H1 (cell line): ENCODE data around the gene SLC35F1.

Experiments
- CREB1 ChIP-seq: IDR thresholded peaks from 2 replicates; pipeline ENCODE4 v1.6.1; 2012; ENCODE audit warnings: inconsistent platforms
- JUND ChIP-seq: IDR thresholded peaks from 2 replicates; pipeline ENCODE4 v1.6.1; 2011; ENCODE audit warnings: mild to moderate bottlenecking, improper control_type of control experiment, low read length
- POLR2A ChIP-seq, 2 experiments: IDR thresholded peaks; 1 replicate in 1 of 2; 2 replicates in 1 of 2; pipeline ENCODE4 v1.6.1; 2011; ENCODE audit warnings: low read depth in 2 of 2, low read length in 2 of 2, mild to moderate bottlenecking in 2 of 2; ENCODE audit errors: control extremely low read depth in 1 of 2
- RNF2 ChIP-seq: fragments of 200-900, 300-1000 bp; sonication (generic); IDR thresholded peaks from 2 replicates; pipeline ENCODE4 v1.7.1; 2016; ENCODE audit warnings: borderline replicate concordance, low read depth, mild to moderate bottlenecking, antibody characterized with exemption, low read length; ENCODE audit not compliant: poor library complexity, severe bottlenecking; ENCODE audit errors: missing control alignments
- USF2 ChIP-seq: IDR thresholded peaks from 2 replicates; pipeline ENCODE4 v1.6.1; 2011; ENCODE audit warnings: low read length, improper control_type of control experiment
- TF ChIP-seq, protein P1 (sequence below), 3 experiments: IDR thresholded peaks; 1 replicate in 2 of 3; 2 replicates in 1 of 3; pipeline versions ENCODE4 v1.5.1 to v1.6.1; 2011; ENCODE audit warnings: low read length in 3 of 3, mild to moderate bottlenecking in 3 of 3, inconsistent platforms in 2 of 3, low read depth in 1 of 3, moderate library complexity in 1 of 3; ENCODE audit not compliant: insufficient read depth in 1 of 3; ENCODE audit errors: control extremely low read depth in 1 of 3

DNA sequence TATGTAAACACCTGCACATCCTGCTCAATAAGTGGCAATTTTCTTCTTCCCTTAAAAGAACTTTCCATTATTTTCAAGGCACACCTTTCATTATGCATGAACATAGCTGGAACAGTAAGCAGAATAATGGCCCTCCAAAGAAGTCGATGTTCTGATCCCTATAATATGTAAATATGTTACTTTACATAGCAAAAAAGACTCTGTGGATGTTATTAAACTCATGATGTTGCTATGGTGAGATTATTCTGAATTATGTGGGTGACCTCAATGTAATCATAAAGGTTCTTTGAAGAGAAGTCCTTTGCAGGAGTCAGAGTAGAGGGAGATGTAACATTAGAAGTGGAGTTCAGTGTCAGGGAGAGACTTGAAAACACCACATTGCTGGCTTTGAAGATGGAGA is 341.1 kb downstream of the SLC35F1 start:
- TF ChIP-seq POLR2A (IDR thresholded peaks at IDR 0.05; ENCODE audit: control extremely low read depth in 1 of 2, low read depth in 2 of 2, low read length in 2 of 2): no peak
- TF ChIP-seq, protein P1, sequence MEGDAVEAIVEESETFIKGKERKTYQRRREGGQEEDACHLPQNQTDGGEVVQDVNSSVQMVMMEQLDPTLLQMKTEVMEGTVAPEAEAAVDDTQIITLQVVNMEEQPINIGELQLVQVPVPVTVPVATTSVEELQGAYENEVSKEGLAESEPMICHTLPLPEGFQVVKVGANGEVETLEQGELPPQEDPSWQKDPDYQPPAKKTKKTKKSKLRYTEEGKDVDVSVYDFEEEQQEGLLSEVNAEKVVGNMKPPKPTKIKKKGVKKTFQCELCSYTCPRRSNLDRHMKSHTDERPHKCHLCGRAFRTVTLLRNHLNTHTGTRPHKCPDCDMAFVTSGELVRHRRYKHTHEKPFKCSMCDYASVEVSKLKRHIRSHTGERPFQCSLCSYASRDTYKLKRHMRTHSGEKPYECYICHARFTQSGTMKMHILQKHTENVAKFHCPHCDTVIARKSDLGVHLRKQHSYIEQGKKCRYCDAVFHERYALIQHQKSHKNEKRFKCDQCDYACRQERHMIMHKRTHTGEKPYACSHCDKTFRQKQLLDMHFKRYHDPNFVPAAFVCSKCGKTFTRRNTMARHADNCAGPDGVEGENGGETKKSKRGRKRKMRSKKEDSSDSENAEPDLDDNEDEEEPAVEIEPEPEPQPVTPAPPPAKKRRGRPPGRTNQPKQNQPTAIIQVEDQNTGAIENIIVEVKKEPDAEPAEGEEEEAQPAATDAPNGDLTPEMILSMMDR (IDR thresholded peaks at IDR 0.05; ENCODE audit: control extremely low read depth in 1 of 3, insufficient read depth in 1 of 3, low read depth in 1 of 3, low read length in 3 of 3): no peak
- no peak for TF ChIP-seq JUND
- TF ChIP-seq CREB1: no peak
- TF ChIP-seq RNF2: no peak
- TF ChIP-seq USF2: no peak
